Kidney epithelial cell (primary cell): ENCODE data around the gene CHD9NB. TPM values are rescaled to one million over a fixed set of nuclear protein-coding genes. Genes with fewer than 3 reads are reported as not detected.
"Not testable (repeated sequence)": the region's sequence is repeated elsewhere in the genome, so short reads cannot be mapped to it uniquely, and the experiment has no call there.

Experiments
- DNase-seq: peaks from one replicate; pipeline ENCODE4 v3.0.0-alpha.2; 2010; ENCODE audit warnings: low read depth
- H3K27me3 ChIP-seq: 2 replicates; pipeline ENCODE4 v1.6.0; 2011; ENCODE audit warnings: low read length; ENCODE audit not compliant: control insufficient read depth, insufficient read depth
- H3K36me3 ChIP-seq: 2 replicates; pipeline ENCODE4 v1.5.1; 2011; ENCODE audit warnings: low read length; ENCODE audit not compliant: control insufficient read depth, insufficient read depth
- H3K4me3 ChIP-seq: 2 replicates; pipeline ENCODE4 v1.5.1; 2011; ENCODE audit warnings: low read depth, mild to moderate bottlenecking, control low read depth, low read length
- CTCF ChIP-seq: IDR thresholded peaks from 2 replicates; pipeline ENCODE4 v1.5.1; 2011; ENCODE audit warnings: mild to moderate bottlenecking, moderate library complexity, low read length, control low read depth, inconsistent platforms; ENCODE audit not compliant: insufficient read depth, poor library complexity, severe bottlenecking
- total RNA-seq: library from RNA; depleted of rRNA; stranded (reverse); fragments of >200 nt; gene quantifications from 2 replicates; pipeline ENCODE4 v1.2.3, GENCODE V29; 2015

CHD9NB gene
- total RNA-seq, 1 donor from 2014 or later, result 1.0 TPM

GRCh38 chr16:53081686-53082407 lies 29.1 kb upstream of the CHD9NB start:
- TF ChIP-seq CTCF, result no peak
- no peak overlapping the region for H3K4me3 ChIP-seq

GRCh38 chr16:53081032-53081424 lies 28.3 kb upstream of the CHD9NB start:
- DNase-seq, result no peak
- H3K4me3 ChIP-seq, result no peak overlapping the region
- no peak for TF ChIP-seq CTCF
- H3K36me3 ChIP-seq, result no peaks in the 10 kb centered on the region
- no peaks in the 10 kb centered on the region for H3K27me3 ChIP-seq

More at GRCh38 chr16:53081686-53082407, 29.1 kb upstream of the CHD9NB start:
- no peaks in the 10 kb centered on the region for H3K36me3 ChIP-seq
- no peaks in the 10 kb centered on the region for H3K27me3 ChIP-seq
- DNase-seq, result no peak

- Histone ChIP-seq H3K4me3 (no peak overlapping the region), H3K36me3 (no peaks in the 10 kb centered on the region), H3K27me3 (no peaks in the 10 kb centered on the region)
- TF ChIP-seq CTCF, result no peak
- no peak for DNase-seq
Measured at GRCh38 chr16:53080345-53081031, 27.8 kb upstream of the CHD9NB start.

- no peak for DNase-seq
- TF ChIP-seq CTCF, result no peak
- no peaks in the 10 kb centered on the region for H3K36me3 ChIP-seq
- H3K27me3 ChIP-seq, result no peaks in the 10 kb centered on the region
- H3K4me3 ChIP-seq, result no peak overlapping the region
Measured at GRCh38 chr16:53078765-53079485, 26.2 kb upstream of the CHD9NB start.

GRCh38 chr16:53078247-53078646 lies 25.6 kb upstream of the CHD9NB start:
- Histone ChIP-seq H3K4me3 (no peak overlapping the region), H3K36me3 (no peaks in the 10 kb centered on the region), H3K27me3 (no peaks in the 10 kb centered on the region)
- no peak for TF ChIP-seq CTCF
- no peak for DNase-seq

- not testable (repeated sequence) for H3K4me3 ChIP-seq, DNase-seq, H3K36me3 ChIP-seq, H3K27me3 ChIP-seq
Measured at GRCh38 chr16:53075461-53075860, 22.8 kb upstream of the CHD9NB start.

GRCh38 chr16:53074296-53074695 lies 21.6 kb upstream of the CHD9NB start:
- DNase-seq, H3K4me3 ChIP-seq, H3K36me3 ChIP-seq, H3K27me3 ChIP-seq: not testable (repeated sequence)
